Sciatic nerve (tissue), 2 donors: ENCODE data around the gene STX11. TPM values are rescaled to one million over a fixed set of nuclear protein-coding genes. Genes with fewer than 3 reads are reported as not detected.
A peak's percentile ranks its signal among the peaks of the same experiment; 100 is the strongest.
"Not testable (repeated sequence)": the region's sequence is repeated elsewhere in the genome, so short reads cannot be mapped to it uniquely, and the experiment has no call there.

ENCODE experiments used
- ATAC-seq: fragments of 200-7000 bp; cut with Tn5 transposase; one replicate; pipeline ENCODE4 v1.9.1; 2020; ENCODE audit warnings: mild to moderate bottlenecking, moderate library complexity
- DNase-seq: peaks from one replicate; pipeline ENCODE4 v3.0.0-alpha.2; 2020; ENCODE audit warnings: low spot score
- intact Hi-C: fragments of 100-400 bp; cut with DNase I; formaldehyde crosslinking; loops from one replicate; pipeline ENCODE4 v1.14.2; 2022
- total RNA-seq: library from RNA; stranded (reverse); fragmentation: NEBNext Ultra II Directional; extraction: Animal tissue kit (Norgen Biotek cat#: 25700); gene quantifications from one replicate; pipeline ENCODE4 v1.2.1, GENCODE V29; 2021
- donor health status: DM: no; HTN: no; CAD: no.
- donor health status: DM: no; HTN: no; CAD: no.

Gene STX11
- total RNA-seq, 1 donor from 2014 or later, result 7.1 TPM

GRCh38 chr6:144161975-144162374 is 11.7 kb downstream of the STX11 start:
- no peak for ATAC-seq
- intact Hi-C loops, result no loop called here
- no peak for DNase-seq

GRCh38 chr6:144162977-144163376 is 12.7 kb downstream of the STX11 start:
- ATAC-seq (no peak), DNase-seq (no peak)
- intact Hi-C loops, result no loop called here

GRCh38 chr6:144165784-144166183 is 15.5 kb downstream of the STX11 start:
- DNase-seq (no peak), ATAC-seq (no peak)
- intact Hi-C loops, result no loop called here

- ATAC-seq, result no peak
- intact Hi-C loops, result no loop called here
- DNase-seq, result no peak
These were observed 19.7 kb downstream of the STX11 start for GRCh38 chr6:144170044-144170443.

- ATAC-seq, result no peak
These were observed 21.1 kb downstream of the STX11 start for GRCh38 chr6:144171406-144171805.

GRCh38 chr6:144174006-144174405 is 23.7 kb downstream of the STX11 start:
- DNase-seq, result no peak
- no peak for ATAC-seq
- intact Hi-C loops, result no loop called here

More at GRCh38 chr6:144171406-144171805, 21.1 kb downstream of the STX11 start:
- DNase-seq, result no peak
- intact Hi-C loops, result no loop called here

GRCh38 chr6:144176043-144176442 is 25.7 kb downstream of the STX11 start:
- DNase-seq (no peak), ATAC-seq (no peak)
- intact Hi-C loops, result no loop called here

- ATAC-seq (no peak), DNase-seq (no peak)
- intact Hi-C loops, result no loop called here
These were observed 27.4 kb downstream of the STX11 start for GRCh38 chr6:144177726-144178125.

- DNase-seq (no peak), ATAC-seq (no peak)
- intact Hi-C loops, result no loop called here
These were observed 28.0 kb downstream of the STX11 start for GRCh38 chr6:144178323-144178722.

GRCh38 chr6:144179237-144179636 is 28.9 kb downstream of the STX11 start:
- intact Hi-C loops, result no loop called here
- no peak for ATAC-seq
- DNase-seq, result no peak

GRCh38 chr6:144179828-144180227 is 29.5 kb downstream of the STX11 start:
- no peak for DNase-seq
- ATAC-seq, result no peak
- intact Hi-C loops, result no loop called here

- intact Hi-C loops, DNase-seq, ATAC-seq: not testable (repeated sequence)
These were observed 30.0 kb downstream of the STX11 start for GRCh38 chr6:144180354-144180753.

GRCh38 chr6:144181639-144182038 is 31.3 kb downstream of the STX11 start:
- intact Hi-C loops, result no loop called here
- ATAC-seq, result no peak

GRCh38 chr6:144184186-144184585 is 33.9 kb downstream of the STX11 start:
- intact Hi-C loops, ATAC-seq, DNase-seq: not testable (repeated sequence)

More at GRCh38 chr6:144181639-144182038, 31.3 kb downstream of the STX11 start:
- no peak for DNase-seq

- no peak for ATAC-seq
- intact Hi-C loops, result no loop called here
- no peak for DNase-seq
These were observed 35.0 kb downstream of the STX11 start for GRCh38 chr6:144185133-144185836.

GRCh38 chr6:144186817-144187625 is 36.7 kb downstream of the STX11 start:
- ATAC-seq (no peak), DNase-seq (no peak)
- intact Hi-C loops, result no loop called here

- no peak for ATAC-seq
- intact Hi-C loops, result no loop called here
- DNase-seq, result no peak
These were observed 39.0 kb downstream of the STX11 start for GRCh38 chr6:144189351-144189750.

GRCh38 chr6:144190080-144190479 is 39.8 kb downstream of the STX11 start:
- intact Hi-C loops, result no loop called here

GRCh38 chr6:144190593-144190992 is 40.3 kb downstream of the STX11 start:
- DNase-seq, result no peak
- ATAC-seq, result peak; percentile 70
- intact Hi-C loops, result no loop called here

More at GRCh38 chr6:144190080-144190479, 39.8 kb downstream of the STX11 start:
- no peak for ATAC-seq
- DNase-seq, result no peak

GRCh38 chr6:144193181-144193580 is 42.9 kb downstream of the STX11 start:
- DNase-seq, result no peak
- intact Hi-C loops, result no loop called here
- ATAC-seq, result no peak
